ENCODE measurements around the gene MAST4.

GRCh38 chr5:66912787-66913186, 316.6 kb downstream of the MAST4 start:
- no peak for TF ChIP-seq EZH2 (IDR thresholded peaks at IDR 0.05; ENCODE audit: insufficient read depth, poor library complexity, severe bottlenecking)
- no peak for TF ChIP-seq EZH2phosphoT487 (IDR thresholded peaks at IDR 0.05; ENCODE audit: insufficient read depth, low read depth)
